ENCODE measurements around the gene NSD1. TPM values are rescaled to one million over a fixed set of nuclear protein-coding genes. Genes with fewer than 3 reads are reported as not detected.

Gene NSD1
- total and polyA plus RNA-seq, 9 of the 15 experiments (the other 6 are each of a cell fraction or from before 2014, with no cell fraction given) = 3.8 to 51.0 (median 24.7) TPM

- TF ChIP-seq ZBTB40 (IDR thresholded peaks at IDR 0.05) (peak; percentile 36; the same call in 1 of the 2 replicates), ZBTB40 (CRISPR knock-in tag; IDR thresholded peaks at IDR 0.05) (no peak), TFE3 (CRISPR knock-in tag; IDR thresholded peaks at IDR 0.05) (no peak), ZNF277 (CRISPR knock-in tag; IDR thresholded peaks at IDR 0.05; ENCODE audit: borderline replicate concordance) (no peak), MIER1 (IDR thresholded peaks at IDR 0.05; ENCODE audit: low read depth) (0 out of 2 replicates have a peak, but pooled peaks have one; percentile 40), ZC3H4 (CRISPR knock-in tag; IDR thresholded peaks at IDR 0.05; ENCODE audit: borderline replicate concordance) (no peak), HNRNPLL (IDR thresholded peaks at IDR 0.05; ENCODE audit: low read depth, low read length, poor library complexity, severe bottlenecking) (peak; percentile 92), NRF1 (conservative IDR thresholded peaks at IDR 0.05 in 1 of 2, IDR thresholded peaks at IDR 0.05 in 1 of 2) (peak; percentile 55 to 64; a peak in 3 of 4 replicates), ZNF24 (IDR thresholded peaks at IDR 0.05) (peak; percentile 46; the same call in 1 of the 2 replicates), CBX5 (IDR thresholded peaks at IDR 0.05; ENCODE audit: borderline replicate concordance, low read depth) (no peak), MCM3 (IDR thresholded peaks at IDR 0.05) (no peak), CTCF (IDR thresholded peaks at IDR 0.05 in 2 of 3, conservative IDR thresholded peaks at IDR 0.05 in 1 of 3; ENCODE audit: insufficient read depth in 2 of 3, low read depth in 1 of 3, low read length in 3 of 3) (no peak), KDM5B (IDR thresholded peaks at IDR 0.05; ENCODE audit: insufficient replicate concordance, low read depth, low read length) (no peak), MAFF (IDR thresholded peaks at IDR 0.05; ENCODE audit: low read length) (no peak)
These were observed 47.5 kb upstream of the NSD1 start (continued) for GRCh38 chr5:177085985-177086653.

Measured in K562 (cell line).